HG02840 (cell line): ENCODE data around the gene SEL1L.
A peak's percentile ranks its signal among the peaks of the same experiment; 100 is the strongest.
"Not testable (repeated sequence)": the region's sequence is repeated elsewhere in the genome, so short reads cannot be mapped to it uniquely, and the experiment has no call there.

Experiments
- ATAC-seq: cut with Tn5 transposase; IDR thresholded peaks from one replicate; pipeline ENCODE4 v1.9.1; 2021; ENCODE audit warnings: mild to moderate bottlenecking, moderate library complexity, moderate number of reproducible peaks; ENCODE audit not compliant: unreplicated experiment, low FRiP score

SEL1L gene

DNA sequence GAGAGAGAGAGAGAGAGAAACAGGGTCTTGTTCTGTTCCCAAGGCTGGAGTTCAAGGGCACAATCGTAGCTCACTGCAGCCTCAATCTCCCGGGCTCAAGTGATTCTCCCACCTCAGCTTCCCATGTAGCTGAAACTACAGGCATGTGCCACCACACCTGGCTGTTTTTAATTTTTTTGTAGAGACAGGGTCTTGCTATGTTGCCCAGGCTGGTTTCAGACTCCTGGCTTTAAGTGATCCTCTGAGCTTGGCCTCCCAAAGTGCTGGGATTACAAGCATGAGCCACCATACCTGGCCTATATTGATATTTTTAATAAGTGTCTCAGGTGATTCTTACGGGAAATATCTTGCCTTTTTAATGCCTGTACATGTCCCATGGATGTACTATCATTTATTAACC is 82.7 kb downstream of the SEL1L start:
- ATAC-seq, result no peak

DNA sequence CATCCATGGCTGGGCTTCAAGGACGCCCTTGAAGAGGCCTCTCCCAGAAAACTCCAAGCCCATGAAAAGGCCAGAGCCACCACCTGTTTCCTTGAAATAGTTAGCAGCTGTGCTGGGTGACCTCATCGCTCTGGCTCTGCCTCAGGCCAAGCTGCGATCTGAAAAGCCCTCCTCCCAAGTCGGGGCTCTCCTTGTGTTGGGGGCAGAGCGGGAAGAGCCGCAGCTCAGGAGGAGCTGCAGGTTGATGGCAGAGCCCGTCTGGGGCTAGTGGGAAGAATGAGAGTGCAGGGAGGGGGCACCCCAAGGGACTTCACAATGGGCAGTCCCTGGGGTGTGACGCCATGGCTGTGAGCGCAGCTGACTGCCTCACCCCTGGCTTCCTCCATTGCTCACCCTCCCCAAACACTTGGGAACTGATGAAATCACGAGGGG is 83.5 kb downstream of the SEL1L start:
- ATAC-seq, result no peak

GRCh38 chr14:81449576-81449975 is 84.1 kb downstream of the SEL1L start:
- ATAC-seq, result no peak

DNA sequence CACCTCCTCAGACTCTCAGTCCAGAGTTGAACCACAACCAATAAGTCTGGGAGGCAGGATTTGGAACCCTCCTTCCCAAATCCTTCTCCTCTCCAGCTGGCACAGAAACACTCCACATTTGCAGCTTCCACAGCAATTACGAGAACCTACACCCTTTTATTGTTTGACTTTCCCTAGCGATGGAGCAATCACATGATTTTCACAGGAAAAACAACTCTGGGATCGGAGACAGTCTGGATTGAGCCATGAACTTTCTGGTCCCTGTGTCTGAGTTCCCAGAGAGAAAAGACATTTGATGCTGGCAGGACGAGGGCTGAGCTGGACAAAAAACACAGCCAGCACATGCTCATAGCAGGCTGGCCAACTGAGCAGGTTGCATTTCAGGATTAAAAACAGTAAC is 84.5 kb downstream of the SEL1L start:
- ATAC-seq, result no peak

DNA sequence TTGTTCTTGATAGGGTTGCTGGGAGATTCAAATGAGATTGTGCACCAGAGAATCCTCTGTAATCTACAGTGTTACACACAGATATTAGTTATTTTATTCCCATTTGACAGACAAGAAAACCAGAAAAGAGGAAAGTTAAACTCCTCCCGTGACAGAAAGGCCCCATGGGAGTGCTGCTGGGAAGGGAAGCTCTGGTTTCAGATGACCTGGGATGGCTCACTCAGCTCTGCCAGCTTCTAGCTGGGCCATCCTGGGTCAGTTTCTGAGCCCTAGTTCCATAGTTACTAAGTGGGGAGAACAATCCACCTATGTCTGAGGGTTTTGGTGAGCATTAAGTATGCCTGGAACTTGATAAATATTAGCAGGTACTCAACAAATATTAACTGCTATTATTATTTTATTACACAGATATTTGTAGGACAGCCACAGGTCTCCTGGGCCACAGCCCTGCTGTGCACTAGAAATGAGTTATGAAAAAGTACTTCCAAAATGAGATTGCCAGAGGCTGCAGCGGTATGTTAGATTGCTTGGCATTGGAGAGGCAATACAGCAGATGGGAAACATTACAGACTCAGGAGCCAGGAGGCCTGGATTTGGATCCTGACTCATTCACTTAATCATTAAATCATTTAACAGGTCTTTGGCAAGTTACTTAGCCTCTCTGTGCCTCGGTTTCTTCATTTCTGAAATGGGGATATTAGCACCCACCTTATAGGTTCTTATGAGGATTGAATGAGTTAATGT is 86.5 kb downstream of the SEL1L start:
- ATAC-seq, result no peak

GRCh38 chr14:81446279-81447007 is 87.2 kb downstream of the SEL1L start:
- ATAC-seq, result no peak

- ATAC-seq, result no peak
Observed at GRCh38 chr14:81441626-81442134, 92.0 kb downstream of the SEL1L start.

- ATAC-seq, result no peak
Observed at GRCh38 chr14:81440041-81440440, 93.6 kb downstream of the SEL1L start.

DNA sequence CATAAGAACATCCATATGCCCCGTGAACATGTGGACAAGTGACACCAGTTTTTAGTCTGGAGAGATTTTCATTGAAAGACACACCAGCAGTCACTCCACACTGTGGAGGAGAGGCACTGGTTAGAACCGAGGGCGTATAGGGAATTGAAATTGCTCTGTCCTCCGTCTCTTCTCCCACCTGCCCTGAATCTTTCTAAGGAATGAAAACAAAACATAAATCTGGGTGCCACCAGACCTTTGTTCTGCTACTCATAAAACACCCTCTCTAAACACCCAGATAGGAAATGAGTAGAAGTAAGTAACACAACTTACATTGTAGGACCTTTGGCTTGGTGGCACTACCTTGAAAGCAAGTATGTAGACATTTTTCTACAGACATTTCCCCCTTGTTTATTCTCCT is 96.4 kb downstream of the SEL1L start:
- no peak for ATAC-seq

GRCh38 chr14:81436296-81437138 is 97.1 kb downstream of the SEL1L start:
- ATAC-seq, result peak; percentile 66

GRCh38 chr14:81435391-81436295 is 98.0 kb downstream of the SEL1L start:
- ATAC-seq, result peak; percentile 46

DNA sequence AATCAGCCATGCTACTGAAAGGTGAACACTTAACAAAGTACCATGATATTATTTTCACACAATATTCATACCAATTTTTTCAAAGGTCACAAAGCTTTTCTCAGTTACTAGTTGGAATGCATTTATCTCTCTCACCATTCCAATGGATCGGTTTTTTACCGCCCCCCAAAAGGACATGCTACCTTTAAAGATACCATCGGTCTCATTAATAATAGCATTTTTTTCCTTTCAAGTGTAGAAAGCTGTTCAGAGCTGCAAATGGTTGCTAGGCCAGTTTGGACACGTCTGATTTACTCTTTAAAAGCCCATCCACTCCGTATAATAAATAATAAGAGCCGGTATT is 98.6 kb downstream of the SEL1L start:
- no peak for ATAC-seq

DNA sequence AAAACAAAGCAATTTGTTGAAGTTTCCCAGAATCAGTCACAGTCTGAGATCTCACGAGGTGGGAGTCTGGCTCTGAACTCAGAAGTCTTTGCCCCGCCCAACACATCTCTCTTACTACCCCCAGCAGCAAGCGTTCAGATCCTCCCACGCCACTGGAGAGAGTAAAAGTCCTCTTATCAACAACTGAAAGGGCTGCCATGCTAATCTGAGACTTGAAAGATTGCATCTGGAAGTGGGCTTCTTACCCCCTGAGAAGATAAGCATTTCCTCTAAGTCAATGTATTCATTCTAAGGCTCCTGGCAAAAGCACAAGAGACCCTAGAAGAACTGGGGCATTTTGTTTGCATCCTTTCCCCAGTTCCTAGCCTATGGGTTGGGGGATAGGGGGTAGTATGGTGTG is 99.4 kb downstream of the SEL1L start:
- ATAC-seq, result no peak

DNA sequence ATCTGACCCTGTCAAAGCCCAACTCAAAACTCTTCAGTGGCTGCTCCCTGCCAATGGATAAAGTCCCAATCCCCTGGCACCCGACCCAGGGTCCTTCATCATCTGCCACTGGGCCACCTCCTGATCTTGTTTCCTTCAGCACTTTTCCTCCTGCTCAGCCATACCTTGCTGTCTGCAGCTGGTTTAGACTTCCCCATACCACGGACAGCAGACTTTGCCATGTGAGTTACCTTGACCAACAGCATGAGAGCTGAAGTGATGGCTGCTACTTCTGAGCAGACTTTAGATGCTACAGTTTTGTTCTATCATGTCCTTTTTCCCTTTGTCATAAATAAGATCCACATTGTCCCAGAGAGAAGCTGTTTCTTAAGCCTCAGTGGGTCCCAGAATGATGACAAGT is 100.3 kb downstream of the SEL1L start:
- no peak for ATAC-seq

- ATAC-seq, result no peak
Observed at GRCh38 chr14:81432219-81432661, 101.4 kb downstream of the SEL1L start.

DNA sequence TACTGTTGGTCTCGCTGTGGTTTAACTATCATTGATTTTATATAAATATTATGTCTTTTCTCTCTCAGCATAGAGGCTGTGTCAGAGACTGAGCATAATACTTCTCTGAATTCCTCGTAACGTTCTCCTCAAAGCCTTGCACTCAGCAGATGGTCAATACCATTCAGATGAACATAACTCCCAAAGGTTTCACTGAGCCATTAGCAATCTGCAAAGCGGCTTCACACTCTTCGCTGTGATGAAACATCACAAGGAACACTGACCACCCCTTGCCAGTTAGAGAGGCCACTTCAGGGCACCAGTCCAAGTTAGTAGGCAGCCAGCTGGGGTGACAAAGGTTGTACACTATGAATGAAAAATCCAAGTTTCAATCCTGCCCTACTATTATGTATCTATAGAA is 103.4 kb downstream of the SEL1L start:
- ATAC-seq, result no peak

DNA sequence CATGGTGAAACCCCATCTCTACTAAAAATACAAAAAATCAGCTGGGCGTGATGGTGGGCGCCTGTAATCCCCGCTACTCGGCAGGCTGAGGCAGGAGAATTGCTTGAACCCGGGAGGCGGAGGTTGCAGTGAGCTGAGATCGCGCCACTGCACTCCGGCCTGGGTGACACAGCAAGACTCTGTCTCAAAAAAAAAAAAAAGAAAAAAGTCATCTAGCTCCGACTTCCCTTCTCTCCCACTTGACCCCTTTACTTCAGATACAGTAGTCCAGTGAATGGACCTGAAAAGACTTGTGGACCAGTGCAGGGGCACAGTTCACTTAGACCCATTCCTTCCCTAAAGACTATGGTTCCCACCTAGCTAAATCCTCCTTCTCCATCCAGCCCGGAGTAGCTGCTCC is 103.9 kb downstream of the SEL1L start:
- not testable (repeated sequence) for ATAC-seq

- ATAC-seq, result no peak
Observed at GRCh38 chr14:81429028-81429427, 104.6 kb downstream of the SEL1L start.

- no peak for ATAC-seq
Observed at GRCh38 chr14:81427348-81428058, 106.2 kb downstream of the SEL1L start.
